Upper lobe of left lung (tissue), 6 donors: ENCODE measurements around the gene MRS2. TPM values are rescaled to one million over a fixed set of nuclear protein-coding genes. Genes with fewer than 3 reads are reported as not detected.
A peak's percentile ranks its signal among the peaks of the same experiment; 100 is the strongest.
"Not testable (repeated sequence)": the region's sequence is repeated elsewhere in the genome, so short reads cannot be mapped to it uniquely, and the experiment has no call there.

ENCODE experiments used
- ATAC-seq, 2 donors: fragments of 200-7000 bp; cut with Tn5 transposase; one replicate each; pipeline ENCODE4 v1.9.1; 2022; ENCODE audit warnings: mild to moderate bottlenecking in 2 of 2, moderate library complexity in 2 of 2; ENCODE audit not compliant: low FRiP score in 2 of 2
- DNase-seq, 2 donors: peaks; one replicate each; pipeline ENCODE4 v3.0.0-alpha.2; 2019 to 2020
- H3K27ac ChIP-seq, 4 donors: fragments of 200-600 bp; sonication (generic); one replicate each; pipeline ENCODE4 v1.5.1; 2016 to 2019
- H3K27me3 ChIP-seq, 4 donors: fragments of 200-600 bp; sonication (generic); one replicate each; pipeline ENCODE4 v1.5.1; 2017 to 2019
- H3K36me3 ChIP-seq, 4 donors: fragments of 200-600 bp; sonication (generic); one replicate each; pipeline ENCODE4 v1.5.1; 2016 to 2019
- H3K4me1 ChIP-seq, 4 donors: fragments of 200-600 bp; sonication (generic); one replicate each; pipeline ENCODE4 v1.5.1; 2018 to 2019
- H3K4me3 ChIP-seq, 4 donors: fragments of 200-600 bp; sonication (generic); one replicate each; pipeline ENCODE4 v1.5.1; 2017 to 2019; ENCODE audit warnings: mild to moderate bottlenecking in 2 of 4, moderate library complexity in 1 of 4
- H3K9me3 ChIP-seq, 4 donors: fragments of 200-600 bp; sonication (generic); one replicate each; pipeline ENCODE4 v1.5.1; 2018 to 2019
- CTCF ChIP-seq, 6 experiments: fragments of 450-650 bp in 4 of 6; fragments of 200-600 bp in 2 of 6; sonication (generic) in 2 of 6; IDR thresholded peaks; one replicate each; pipeline ENCODE4 v1.5.1; 2016 to 2019; ENCODE audit warnings: antibody characterized with exemption in 6 of 6
- EP300 ChIP-seq, 4 donors: sonication (generic); formaldehyde crosslinking; IDR thresholded peaks; one replicate each; pipeline ENCODE4 v1.5.1; 2017; ENCODE audit warnings: antibody characterized with exemption in 4 of 4, control low read depth in 2 of 4
- POLR2A ChIP-seq, 4 donors: fragments of 450-650 bp; IDR thresholded peaks; one replicate each; pipeline ENCODE4 v1.5.1; 2016 to 2017; ENCODE audit warnings: antibody characterized with exemption in 4 of 4, mild to moderate bottlenecking in 2 of 4
- POLR2AphosphoS5 ChIP-seq, 2 donors: sonication (generic); formaldehyde crosslinking; IDR thresholded peaks; one replicate each; pipeline ENCODE4 v1.5.1; 2017; ENCODE audit warnings: antibody characterized with exemption in 2 of 2
- WGBS, 2 donors: methylation state at CpG; one replicate each; pipeline ENCODE4 v1.1.5; 2017 to 2018; 5-methylcytosine and 5-hydroxymethylcytosine counted together
- total RNA-seq, 6 donors: library from RNA; depleted of rRNA in 4 of 6; stranded (reverse); fragments of >200 nt in 4 of 6; gene quantifications; one replicate each; pipeline versions ENCODE4 v1.1.0 to v1.2.1, GENCODE V29; 2016 to 2021
- donor health status: DM: no; HTN: no; CAD: no; lungs with moderate emphysema.
- donor health status: DM: no; HTN: yes; CAD: no; lungs with severe emphysema.

The MRS2 gene
- total RNA-seq, 6 donors from 2014 or later, result 20.8 to 40.8 (median 27.4) TPM

- no peaks in the 10 kb centered on the region for H3K36me3 ChIP-seq
- no peaks in the 10 kb centered on the region for H3K9me3 ChIP-seq
- WGBS, 2 donors, result 87 to 92% methylated on average over 6 of the region's 6 CpGs
- TF ChIP-seq CTCF (IDR thresholded peaks at IDR 0.05) (no peak), POLR2AphosphoS5 (IDR thresholded peaks at IDR 0.05) (no peak), EP300 (IDR thresholded peaks at IDR 0.05) (no peak), POLR2A (IDR thresholded peaks at IDR 0.05) (no peak)
- H3K4me3 ChIP-seq, result no peak overlapping the region
- no peaks in the 10 kb centered on the region for H3K4me1 ChIP-seq
- no peak overlapping the region for H3K27ac ChIP-seq
- DNase-seq, result no peak
- no peaks in the 10 kb centered on the region for H3K27me3 ChIP-seq
- peak in 1 of 2 donors; percentile 15 for ATAC-seq
These were observed 28.1 kb upstream of the MRS2 start for GRCh38 chr6:24374612-24375011.

- no peaks in the 10 kb centered on the region for H3K36me3 ChIP-seq
- H3K4me3 ChIP-seq, result no peak overlapping the region
- ATAC-seq, result no peak
- no peaks in the 10 kb centered on the region for H3K27me3 ChIP-seq
- H3K27ac ChIP-seq, result no peak overlapping the region
- no peak for TF ChIP-seq POLR2AphosphoS5 (IDR thresholded peaks at IDR 0.05)
- no peak for TF ChIP-seq EP300 (IDR thresholded peaks at IDR 0.05)
- no peak for TF ChIP-seq CTCF (IDR thresholded peaks at IDR 0.05)
- TF ChIP-seq POLR2A (IDR thresholded peaks at IDR 0.05), result no peak
- no peaks in the 10 kb centered on the region for H3K4me1 ChIP-seq
- H3K9me3 ChIP-seq, result no peaks in the 10 kb centered on the region
- no peak for DNase-seq
- WGBS, 2 donors, result 70 to 71% methylated on average over 4 of the region's 4 CpGs
These were observed 25.9 kb upstream of the MRS2 start for GRCh38 chr6:24376871-24377270.

DNA sequence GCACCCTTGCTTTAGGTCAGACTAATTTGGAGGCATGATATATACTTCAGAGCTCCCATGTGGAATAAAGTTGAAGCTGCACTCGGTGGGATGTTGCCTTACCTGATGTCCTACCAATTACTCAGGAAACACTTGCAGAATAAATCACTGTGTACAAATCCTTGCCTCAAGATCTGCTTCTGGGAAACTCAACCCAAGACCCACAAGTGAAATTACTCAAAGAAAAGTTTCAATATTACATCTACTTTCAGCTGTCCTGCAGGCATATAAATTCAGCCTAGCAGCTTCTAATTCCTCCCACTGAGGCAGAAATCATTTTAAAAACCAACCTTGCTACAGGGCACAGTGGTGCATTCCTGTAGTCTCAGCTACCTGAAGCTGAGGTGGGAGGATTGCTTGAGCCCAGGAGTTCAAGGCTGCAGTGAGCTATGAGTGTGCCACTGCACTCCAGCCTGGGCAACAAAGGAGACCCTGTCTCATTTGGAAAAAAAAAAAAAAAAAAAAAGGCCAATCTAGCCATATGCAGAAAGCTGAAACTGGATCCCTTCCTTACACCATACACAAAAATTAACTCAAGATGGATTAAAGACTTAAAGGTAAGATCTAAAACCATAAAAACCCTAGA, 24.2 kb upstream of the MRS2 start:
- ATAC-seq (no peak), DNase-seq (no peak)
- Histone ChIP-seq H3K4me3 (no peak overlapping the region), H3K9me3 (no peaks in the 10 kb centered on the region), H3K27me3 (no peaks in the 10 kb centered on the region), H3K27ac (no peak overlapping the region), H3K4me1 (no peaks in the 10 kb centered on the region), H3K36me3 (no peaks in the 10 kb centered on the region)
- 67 to 78% methylated on average over 1 of the region's 1 CpG for whole genome bisulfite sequencing, 2 donors
- no peak for TF ChIP-seq CTCF (IDR thresholded peaks at IDR 0.05)
- TF ChIP-seq POLR2A (IDR thresholded peaks at IDR 0.05), result no peak
- no peak for TF ChIP-seq EP300 (IDR thresholded peaks at IDR 0.05)
- TF ChIP-seq POLR2AphosphoS5 (IDR thresholded peaks at IDR 0.05), result no peak

DNA sequence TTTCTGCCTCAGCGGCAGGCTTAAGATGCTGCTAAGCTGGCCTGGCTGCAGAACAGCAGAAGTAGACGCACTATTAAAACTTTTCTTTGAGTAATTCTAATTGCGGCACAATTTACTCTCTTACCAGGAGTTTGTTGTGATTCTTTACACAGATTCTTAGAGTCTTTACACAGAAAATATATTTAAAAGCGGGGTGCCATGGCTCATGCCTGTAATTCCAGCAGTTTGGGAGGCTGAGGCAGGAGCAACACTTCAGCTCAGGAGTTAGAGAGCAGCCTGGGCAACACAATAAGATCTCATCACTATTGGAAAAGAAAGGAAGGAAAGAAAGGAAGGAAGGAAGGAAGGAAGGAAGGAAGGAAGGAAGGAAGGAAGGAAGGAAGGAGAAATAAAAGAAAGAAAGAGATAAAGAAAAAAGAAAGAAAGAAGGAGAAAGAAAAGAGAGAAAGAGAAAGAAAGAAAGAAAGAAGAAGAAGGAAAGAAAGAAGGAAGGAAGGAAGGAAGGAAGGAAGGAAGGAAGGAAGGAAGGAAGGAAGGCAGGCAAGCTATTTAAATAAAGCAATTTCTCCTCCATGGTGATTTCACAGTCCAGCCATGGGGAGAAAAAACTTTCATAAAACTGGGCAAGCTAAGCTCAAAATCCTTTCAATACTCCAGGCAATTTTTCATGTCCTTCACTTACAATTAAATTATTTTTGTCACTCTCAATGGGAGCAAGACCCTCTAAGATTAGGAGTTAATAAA, 21.1 kb upstream of the MRS2 start:
- TF ChIP-seq POLR2A (IDR thresholded peaks at IDR 0.05) (no peak), POLR2AphosphoS5 (IDR thresholded peaks at IDR 0.05) (no peak), EP300 (IDR thresholded peaks at IDR 0.05) (no peak), CTCF (IDR thresholded peaks at IDR 0.05) (no peak)
- ATAC-seq, result no peak
- 91 to 100% methylated on average over 4 of the region's 4 CpGs for WGBS, 2 donors
- Histone ChIP-seq H3K27me3 (no peaks in the 10 kb centered on the region), H3K9me3 (no peaks in the 10 kb centered on the region), H3K4me1 (no peaks in the 10 kb centered on the region), H3K27ac (no peak overlapping the region), H3K36me3 (no peaks in the 10 kb centered on the region), H3K4me3 (no peak overlapping the region)
- no peak for DNase-seq

DNA sequence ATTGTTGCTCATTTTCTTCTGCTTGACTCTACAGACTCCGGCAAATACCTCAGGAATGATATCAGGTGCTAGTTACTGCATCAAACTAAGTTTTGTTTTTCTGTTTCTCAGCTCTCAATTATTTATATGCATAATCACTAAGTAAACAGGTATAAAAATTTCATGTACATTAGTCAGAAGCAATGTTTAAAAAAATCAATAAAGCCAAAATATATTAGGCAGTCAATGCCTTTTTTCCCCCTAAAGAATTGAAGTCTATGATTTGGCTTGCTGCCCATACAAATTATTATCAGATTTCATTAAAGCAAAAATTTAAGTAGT, 20.6 kb upstream of the MRS2 start:
- ATAC-seq, result no peak
- H3K27ac ChIP-seq, result no peak overlapping the region
- H3K27me3 ChIP-seq, result no peaks in the 10 kb centered on the region
- no peak overlapping the region for H3K4me3 ChIP-seq
- no peaks in the 10 kb centered on the region for H3K4me1 ChIP-seq
- no peak for DNase-seq
- no peaks in the 10 kb centered on the region for H3K36me3 ChIP-seq
- WGBS, 2 donors, result 93 to 100% methylated on average over 1 of the region's 1 CpG
- no peaks in the 10 kb centered on the region for H3K9me3 ChIP-seq
- no peak for TF ChIP-seq POLR2AphosphoS5 (IDR thresholded peaks at IDR 0.05)
- TF ChIP-seq CTCF (IDR thresholded peaks at IDR 0.05), result no peak
- no peak for TF ChIP-seq POLR2A (IDR thresholded peaks at IDR 0.05)
- no peak for TF ChIP-seq EP300 (IDR thresholded peaks at IDR 0.05)

DNA sequence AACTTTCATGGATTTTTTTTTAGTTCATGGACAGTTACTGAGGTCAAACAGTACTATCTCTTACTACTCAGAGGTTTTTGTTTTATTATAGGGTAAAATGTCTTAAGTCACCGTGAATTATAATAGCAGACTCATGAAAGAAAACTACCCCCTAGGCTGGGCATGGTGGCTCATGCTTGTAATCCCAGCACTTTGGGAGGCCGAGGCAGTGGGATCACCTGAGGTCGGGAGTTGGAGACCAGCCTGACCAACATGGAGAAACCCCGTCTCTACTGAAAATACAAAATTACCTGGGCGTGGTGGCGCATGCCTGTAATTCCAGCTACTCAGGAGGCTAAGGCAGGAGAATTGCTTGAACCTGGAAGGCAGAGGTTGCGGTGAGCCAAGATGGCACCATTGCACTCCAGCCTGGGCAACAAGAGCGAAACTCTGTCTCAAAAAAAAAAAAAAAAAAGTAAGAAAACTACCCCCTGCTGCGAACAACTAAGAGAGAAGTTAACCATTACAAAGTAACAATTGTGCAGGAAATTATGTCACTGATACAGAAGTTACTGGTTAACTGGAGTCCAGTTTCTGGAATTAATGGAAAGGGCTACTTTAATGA, 19.7 kb upstream of the MRS2 start:
- DNase-seq, H3K36me3 ChIP-seq, ATAC-seq, H3K27me3 ChIP-seq, H3K4me1 ChIP-seq, H3K4me3 ChIP-seq, H3K9me3 ChIP-seq, H3K27ac ChIP-seq: not testable (repeated sequence)
- 93 to 96% methylated on average over 9 of the region's 9 CpGs for WGBS, 2 donors
